Right hindlimb (tissue), 1 donor: ENCODE results near the gene DDX1.
A peak's percentile ranks its signal among the peaks of the same experiment; 100 is the strongest.

Source experiments
- DNase-seq: peaks from one replicate; pipeline ENCODE4 v3.0.0-alpha.2; 2018

Gene DDX1

DNA sequence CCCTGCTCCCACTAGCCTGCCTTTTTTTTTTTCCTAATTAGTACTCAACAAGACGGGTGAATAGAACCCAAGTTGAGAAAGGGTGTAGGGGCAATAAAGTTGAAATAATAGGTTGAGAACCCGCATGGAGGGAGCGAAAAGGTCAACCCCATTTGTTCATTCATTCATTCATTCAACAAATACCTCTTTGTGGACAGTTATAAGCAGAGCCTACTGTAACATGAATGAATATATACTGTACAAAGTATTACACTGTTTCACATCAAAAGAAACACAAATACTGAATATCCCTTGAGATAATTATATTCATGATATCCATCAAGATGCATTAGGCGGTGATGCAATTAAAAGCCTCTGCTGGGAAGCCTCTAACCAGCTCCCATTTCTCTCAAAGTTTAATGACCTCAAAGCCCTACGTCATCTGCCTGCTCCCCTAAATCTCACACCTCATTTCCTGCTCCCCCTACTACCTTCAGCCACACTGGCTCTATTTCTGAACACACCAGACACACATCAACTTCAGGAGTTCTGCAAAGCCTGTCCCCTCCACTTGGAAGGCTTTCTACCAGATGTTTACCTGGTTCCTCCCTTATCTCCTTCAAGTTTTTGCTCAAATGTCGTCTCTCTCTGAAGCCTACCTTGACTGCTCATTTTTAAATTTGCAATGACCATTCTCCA lies 29.2 kb upstream of the DDX1 start:
- DNase-seq = no peak

DNA sequence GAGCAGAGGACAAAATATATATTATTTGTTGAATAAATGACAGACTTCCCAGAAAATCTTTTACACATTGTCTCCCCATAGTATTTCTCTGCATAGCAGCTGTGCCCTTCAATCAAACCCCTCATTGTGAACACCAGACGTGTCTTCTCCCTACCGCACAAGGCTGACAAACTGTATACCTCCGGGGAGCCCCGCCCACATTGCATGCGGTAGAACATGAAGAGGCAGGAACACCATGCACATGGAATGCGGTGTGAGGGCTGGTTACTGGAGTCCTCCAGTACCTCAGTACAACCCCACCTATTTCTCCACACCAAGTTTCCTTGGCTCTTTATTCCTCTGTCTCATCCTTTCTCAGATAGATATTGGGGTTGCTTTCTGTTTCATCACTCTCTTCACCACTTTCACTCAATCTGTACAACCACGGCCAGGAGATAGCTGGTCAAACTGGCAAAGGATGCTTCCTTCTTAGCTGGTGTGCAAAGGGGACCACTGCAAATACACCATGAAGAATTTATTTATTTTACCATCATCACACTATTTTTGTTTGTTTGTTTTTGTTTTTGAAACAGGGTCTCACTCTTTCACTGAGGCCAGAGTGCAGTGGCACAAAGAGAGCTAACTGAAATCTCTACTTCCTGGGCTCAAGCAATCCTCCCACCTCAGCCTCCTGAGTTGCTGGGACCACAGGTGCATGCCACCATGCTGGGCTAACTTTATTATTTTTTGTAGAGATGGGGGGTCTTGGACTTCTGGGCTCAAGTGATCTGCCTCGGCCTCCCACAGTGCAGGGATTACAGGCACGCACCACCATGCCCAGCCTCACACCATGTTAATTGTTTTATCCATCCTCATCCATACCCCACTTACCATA lies 28.2 kb upstream of the DDX1 start:
- DNase-seq = no peak

DNA sequence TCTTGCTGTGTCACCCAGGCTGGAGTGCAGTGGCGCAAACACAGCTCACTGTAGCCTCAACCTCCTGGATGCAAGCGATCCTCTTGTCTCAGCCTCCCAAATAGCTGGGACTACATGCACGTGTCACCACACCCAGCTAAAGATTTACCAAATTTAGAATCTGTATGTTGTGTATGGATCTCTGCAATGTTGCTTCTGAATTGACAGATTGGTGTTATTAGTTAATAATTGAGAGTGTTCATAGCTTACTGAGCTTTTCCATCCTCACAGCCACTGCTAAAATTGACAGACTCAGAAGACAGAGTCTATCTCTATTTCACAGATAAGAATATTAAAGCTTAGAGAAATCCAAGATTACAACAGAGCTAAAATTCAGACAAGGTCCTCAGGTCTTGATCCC lies 26.3 kb upstream of the DDX1 start:
- no peak for DNase-seq

DNA sequence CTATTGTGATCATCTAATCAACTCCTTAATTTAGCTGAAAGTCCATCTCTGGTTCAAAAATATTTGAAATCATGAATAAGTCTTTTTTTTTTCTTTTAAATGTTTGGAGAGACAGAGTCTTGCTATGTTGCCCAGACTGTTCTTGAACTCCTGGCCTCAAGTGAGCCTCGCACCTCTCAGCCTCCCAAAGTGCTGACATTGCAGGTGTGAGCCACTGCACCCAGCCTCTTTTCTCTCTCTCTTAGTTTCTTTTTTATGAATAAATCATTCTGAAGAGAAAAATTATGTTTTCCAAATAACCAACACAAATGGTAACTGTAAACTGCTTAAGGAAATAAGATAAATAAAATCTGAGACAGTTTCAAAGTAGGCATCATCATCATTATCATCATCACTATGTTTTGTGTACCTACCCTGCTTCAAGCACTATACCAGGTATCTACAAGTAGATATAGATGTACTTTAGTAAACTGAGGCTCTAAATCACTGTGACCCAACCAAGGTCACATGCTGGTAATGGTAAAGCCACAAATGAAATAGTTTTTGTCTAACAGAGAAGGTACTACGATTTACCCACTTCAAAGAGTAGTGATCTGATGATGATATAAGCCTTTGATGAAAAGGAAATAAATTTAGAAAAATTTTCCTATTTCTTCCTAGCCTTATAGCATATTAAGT lies 25.5 kb upstream of the DDX1 start:
- DNase-seq = no peak

DNA sequence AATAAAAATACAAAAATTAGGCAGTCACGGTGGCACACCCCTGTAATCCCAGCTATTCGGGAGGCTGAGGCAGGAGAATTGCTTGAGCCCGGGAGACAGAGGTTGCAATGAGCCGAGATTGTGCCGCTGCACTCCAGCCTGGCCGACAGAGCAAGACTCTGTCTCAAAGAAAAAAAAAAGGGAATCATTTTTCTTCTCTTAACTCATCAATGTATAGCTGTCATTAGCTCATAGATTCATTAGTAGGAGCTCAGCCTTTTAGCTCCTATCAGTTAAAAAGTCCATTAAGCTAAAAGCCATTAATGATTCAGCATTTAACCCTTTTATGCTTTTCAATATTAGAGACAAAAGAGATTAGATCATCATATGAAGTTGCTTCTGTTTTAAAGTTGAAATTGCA lies 24.8 kb upstream of the DDX1 start:
- DNase-seq = no peak

DNA sequence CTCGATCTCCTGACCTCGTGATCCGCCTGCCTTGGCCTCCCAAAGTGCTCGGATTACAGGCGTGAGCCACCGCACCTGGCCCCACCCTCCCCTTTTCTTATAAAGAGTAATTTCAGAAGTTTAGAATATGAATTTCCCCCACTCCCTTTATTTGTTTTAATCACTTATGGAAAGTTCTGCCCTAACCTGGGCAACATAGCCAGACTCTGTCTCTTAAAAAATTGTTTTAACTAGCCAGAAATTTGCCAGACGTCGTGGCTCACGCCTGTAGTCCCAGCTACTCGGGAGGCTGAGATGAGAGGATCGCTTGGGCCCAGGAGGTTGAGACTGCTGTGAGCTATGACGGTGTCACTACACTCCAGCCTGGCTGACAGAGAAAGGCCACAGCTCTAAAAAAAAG lies 22.8 kb upstream of the DDX1 start:
- no peak for DNase-seq

DNA sequence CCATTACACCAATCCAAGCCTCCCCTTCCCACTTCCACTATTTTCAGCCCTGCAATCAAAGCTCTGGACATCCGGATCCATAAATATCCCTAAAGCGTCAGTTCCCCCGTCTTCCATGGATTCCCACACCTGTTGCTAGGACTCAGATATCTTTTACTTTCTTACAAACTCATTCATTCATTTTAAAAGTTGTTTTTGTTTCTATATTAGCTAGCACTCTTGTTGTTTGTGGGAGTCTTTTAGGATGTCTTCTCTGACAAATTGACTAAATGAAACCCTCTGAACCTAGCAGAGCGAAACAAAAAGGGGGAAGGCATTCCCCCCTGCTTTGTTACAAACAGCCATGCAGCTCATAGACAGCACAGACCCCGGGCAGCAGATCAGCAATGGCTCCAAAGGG lies 21.6 kb upstream of the DDX1 start:
- no peak for DNase-seq

DNA sequence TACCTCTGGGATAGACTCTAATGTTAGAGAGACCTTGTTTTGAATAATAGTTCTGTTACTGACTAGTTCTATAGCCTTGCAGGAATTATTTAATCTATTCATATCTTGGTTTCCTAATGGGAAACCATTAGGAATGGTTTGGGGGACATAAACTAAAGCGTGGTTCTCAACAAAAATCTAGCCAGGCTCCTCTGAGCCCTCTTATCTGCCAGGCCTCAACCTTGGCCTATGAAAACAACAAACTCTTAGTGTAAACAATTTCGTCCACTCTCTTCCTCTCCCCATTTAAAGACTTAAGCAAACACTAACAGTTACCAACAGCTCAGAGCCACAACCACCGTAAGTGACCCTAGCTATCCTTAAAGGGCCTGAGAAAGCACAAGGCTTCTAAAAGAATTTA lies 19.9 kb upstream of the DDX1 start:
- no peak for DNase-seq

DNA sequence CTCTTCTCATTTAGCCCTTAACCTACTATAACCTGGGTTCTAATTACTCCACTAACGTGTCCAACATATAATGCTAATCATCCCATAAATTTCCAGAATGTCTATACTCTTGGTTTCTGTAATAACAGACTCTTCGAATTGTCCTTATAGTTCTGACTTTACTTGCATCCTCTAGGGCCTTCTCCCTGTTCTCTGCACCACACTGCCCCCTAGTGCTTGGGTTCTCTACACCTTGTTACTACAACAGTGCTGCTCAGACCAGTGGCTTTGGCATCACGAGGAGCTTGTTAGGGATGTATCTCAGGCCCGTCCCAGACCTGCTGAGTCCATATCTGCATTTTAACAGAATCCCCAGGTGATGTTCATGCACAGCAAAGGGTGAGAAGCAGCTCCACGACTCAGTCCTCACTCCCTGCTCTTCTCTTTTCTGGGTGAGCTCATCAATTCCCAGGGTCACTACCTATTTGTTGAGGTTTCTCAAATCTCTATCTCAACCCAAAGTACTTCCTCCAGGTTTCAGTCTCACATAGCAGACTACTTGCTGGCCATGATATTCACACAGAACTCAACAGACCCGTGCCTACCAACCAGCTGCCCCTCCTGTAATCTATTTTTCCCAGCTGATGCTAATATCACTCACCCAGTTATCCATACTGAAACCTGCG lies 14.5 kb upstream of the DDX1 start:
- peak; percentile 83 for DNase-seq

DNA sequence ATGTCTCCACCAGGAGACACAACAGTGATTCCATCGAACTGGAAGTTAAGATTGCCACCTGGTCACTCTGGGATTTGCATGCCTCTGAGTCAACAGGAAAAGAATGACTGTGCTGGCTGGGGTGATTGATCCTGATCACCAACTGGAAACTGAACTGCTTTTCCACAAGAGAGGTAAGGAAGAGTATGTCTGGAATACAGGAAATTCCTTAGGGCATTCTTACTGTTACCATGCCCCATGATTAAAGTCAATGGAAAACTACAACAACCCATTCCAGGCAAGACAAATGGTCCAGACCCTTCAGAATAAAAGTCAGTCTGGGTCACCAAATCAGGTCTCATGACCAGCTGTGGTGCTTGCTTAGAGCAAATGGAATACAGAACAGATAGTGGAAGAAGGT lies 12.0 kb upstream of the DDX1 start:
- DNase-seq = no peak

DNA sequence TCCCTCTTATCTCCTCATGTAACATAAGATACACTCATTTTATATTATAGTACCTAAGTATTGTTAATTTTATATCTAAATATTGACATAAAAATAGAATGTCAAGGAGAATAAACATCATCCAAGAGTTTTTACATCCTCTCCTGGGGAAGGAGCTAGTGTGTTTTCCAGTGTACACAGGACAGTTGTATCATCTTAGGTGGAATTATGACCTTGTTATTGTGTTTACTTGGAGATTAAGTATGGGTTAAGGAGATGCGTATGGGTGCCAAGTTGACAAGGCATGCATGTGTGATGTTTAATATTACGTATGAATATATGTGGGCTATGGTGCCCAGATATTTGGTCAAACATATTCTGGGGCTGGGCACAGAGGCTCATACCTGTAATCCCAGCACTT lies 11.2 kb upstream of the DDX1 start:
- DNase-seq = no peak

DNA sequence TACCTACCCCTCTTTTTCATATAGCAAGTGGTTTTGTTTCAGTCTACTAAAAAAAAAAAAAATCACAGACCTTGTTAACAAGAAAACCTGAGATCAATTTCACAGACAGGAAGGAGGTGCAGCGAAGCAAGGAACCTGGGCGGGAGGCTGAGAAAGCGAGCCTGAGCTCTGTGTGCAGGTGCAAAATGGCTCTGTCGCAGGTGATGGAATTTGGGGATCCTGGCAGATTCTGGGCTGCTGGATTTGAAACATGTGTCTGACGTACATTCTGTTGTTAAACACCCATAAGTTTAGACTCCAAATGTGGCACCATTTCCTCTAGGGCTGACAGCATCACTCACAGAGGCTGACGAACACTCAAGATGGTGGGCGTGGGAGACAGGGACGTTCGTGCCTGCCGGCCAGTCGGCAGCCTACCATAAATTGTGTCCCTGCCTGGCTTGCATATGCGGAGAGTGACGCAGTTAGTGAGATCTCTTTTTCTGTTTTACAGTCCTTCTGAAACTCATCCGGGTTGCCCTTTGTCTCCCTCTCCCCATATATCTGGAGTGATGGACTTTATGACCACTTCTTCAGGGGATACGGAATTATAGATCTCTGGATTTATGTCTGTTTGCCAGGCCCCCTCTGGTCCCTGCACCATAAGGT lies 8.8 kb upstream of the DDX1 start:
- no peak for DNase-seq

DNA sequence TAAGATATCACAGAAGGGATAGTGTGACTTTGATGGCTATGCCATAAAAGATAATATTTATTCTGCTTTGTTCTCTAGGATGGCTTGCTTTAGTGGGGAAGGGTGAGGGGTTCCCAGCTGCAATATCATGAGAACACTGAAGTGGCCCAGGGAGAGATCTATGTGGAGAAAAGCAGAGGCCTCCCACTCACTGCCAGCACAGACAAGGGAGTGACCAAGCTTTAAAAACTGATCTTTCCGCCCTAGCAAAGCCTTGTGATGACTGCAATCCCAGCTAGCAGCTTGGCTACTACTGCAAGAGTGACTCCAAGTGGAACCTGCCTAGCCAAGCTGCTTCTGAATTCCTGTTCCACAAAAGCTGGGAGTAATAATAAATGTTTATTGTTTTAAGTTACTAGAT lies 7.8 kb upstream of the DDX1 start:
- DNase-seq = no peak

DNA sequence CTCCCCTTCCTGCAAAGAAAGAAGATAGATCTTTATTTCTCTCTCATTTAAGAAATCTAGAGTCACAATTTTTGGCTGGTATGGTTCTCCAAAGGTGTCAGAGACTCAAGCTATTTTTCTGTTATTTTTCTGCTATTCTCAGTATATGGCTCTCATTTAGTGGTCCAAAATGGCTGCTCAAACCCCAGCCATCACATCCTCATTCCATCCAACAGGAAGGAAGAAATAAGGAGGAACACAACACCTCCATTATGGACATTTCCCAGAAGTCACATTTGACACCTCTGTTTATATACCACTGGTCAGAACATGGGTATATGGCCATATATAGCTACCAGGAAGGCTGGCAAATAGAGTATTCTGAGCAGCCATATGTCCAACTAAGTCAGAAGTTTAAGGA lies 7.4 kb upstream of the DDX1 start:
- no peak for DNase-seq

DNA sequence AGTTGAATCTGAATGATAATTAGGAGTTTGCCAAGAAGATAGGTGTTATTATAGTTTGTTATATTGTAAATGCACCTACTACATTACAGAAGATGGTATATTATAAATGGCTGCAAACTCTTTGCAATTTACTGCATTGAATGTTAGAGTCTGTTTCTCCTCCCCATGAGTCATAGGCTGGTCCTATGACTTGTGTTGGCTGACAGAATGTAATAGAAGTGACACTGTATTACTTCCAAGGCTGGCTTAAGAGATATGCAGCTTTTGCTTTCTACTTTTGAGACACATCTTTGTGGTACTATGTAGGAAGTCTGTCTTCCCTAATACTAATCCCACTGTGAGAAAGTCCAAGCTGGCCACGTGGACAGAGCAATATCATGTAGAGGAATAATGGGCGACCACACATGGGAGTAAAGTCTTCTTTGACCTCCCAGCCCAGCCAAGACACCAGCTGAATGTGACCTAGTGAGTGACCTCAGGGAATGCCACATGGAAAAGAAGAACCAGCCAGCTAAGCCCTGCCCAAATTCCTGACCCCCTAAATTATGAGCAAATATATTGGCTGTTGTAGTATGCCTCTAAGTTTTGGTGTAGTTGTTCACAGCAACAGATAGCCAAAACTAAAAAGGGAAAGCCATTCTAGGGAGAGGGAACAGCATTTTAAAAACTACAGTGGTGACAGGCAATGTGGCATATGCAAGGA lies 6.8 kb upstream of the DDX1 start:
- no peak for DNase-seq

DNA sequence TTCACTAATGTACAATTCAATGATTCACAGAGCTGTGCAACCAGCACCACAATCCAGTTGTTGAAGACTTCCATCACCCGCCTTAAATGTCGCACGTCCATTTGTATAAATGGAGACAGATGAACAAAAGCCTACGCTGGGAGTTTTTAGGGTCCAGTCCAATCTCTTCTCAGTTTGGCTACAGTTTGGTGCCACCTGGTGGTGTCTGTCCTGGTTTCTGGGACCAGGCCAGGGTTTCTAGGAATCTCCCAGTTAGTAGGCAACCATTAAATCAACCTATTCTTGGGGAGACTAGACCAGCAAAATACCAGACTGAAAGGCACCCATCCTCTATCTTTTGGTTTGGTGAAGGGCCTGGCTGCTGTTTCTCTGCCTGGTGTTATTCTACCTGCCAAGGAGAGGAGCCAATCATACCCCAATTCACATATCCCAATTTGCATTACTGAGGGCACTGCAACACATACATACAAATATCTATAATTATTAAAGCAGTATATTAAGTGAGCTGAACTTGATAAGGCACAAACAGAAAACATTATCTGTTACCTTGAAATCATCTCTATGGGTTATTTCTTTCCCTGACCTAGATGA lies 3.2 kb upstream of the DDX1 start:
- DNase-seq = peak; percentile 46

DNA sequence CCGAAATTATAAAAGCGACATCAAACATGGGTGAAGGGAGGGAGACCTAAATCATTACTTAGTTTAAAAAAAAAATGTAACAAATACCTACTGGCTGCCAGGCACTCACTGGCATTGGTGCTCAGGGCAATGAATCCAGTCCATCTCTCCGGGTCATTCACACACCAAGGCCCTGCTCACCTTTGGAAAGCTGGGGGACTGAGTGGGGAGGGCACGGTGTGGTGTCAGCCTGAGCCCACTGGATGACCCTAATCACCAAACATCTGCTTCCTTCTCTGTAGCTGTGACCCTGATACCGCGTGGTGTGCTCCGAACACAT lies 336 bp upstream of the DDX1 start:
- DNase-seq = no peak

DNA sequence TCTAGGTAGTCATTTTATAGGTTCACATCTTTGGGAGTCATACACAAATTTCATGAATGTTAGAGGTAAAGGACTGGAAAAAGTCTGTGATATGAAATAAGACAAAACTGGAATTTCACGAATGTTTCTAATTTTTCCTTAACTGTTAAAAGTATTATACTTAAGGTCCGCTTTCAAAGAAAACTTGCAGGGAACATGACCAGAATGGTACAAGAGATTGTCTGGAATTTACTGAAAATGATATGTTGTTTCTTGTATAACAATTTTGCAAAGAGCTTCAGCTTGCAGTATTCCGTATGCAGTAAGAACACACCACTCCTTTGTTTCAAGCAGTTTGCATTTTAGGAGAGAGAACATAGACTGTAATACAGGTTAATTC lies 1.6 kb downstream of the DDX1 start:
- no peak for DNase-seq

DNA sequence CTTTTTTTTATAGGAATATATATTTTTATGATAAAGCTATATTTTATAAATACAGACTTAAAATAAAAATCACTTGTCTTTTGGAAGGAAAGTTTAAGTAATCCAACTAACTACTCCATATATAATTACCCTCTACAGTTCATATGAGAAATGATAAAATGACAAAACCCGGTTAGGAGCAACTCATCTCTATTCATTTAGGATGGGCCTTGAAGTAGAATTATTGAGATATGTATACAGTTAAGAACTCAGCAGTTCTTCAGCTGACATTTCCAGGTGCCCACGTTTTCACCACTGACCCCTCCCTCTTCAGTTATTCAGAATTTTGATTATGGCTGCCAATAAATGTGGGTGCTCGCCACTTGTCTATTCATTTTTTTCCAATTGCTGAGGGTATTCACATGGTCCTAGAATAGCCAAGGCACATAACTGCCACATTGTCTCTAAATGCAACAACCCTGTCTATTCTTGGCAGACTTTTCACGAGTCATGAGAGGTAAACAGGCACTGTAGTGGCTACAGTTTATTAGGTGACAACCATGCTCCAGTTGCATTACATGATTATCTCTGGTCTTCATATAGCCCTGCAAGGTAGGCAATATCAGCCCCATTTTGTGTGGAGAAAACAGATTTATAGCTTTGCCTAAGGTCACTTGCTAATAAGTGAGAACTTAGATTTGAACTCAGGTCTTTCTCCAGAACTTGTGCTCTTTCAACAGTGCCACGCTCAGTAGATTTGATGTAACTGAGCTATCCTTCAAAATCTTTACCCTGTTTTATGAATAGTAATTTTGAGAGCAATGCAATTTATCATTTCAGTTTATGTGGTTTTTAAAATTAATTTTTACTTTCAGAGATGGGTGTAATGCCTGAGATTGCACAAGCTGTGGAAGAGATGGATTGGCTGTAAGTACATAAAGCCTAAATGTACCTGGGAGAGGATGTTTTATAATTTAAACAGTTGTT lies 2.9 kb downstream of the DDX1 start:
- no peak for DNase-seq

DNA sequence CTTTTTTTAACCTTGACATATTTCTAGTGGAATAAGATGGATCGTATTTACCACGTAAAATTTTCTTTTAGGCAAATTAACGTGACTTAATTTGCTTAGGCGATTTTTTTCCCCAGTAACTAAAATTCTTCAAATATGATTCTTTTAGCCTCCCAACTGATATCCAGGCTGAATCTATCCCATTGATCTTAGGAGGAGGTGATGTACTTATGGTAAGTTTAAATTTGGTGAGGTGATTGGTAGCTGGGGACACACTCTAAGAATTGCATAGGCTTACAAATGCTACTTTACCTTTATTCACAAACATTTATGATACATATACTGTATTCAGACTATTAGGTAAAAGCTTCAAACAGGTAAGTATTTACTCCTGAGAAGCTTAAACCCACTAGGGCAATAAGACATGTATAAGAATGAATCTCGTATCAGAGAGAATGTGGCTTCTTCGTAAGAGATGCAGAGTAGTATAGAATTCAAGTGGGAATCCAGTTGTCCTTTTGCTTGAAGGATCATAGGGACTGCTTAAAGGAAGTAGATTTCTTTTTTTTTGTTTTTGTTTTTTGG lies 3.8 kb downstream of the DDX1 start:
- no peak for DNase-seq

DNA sequence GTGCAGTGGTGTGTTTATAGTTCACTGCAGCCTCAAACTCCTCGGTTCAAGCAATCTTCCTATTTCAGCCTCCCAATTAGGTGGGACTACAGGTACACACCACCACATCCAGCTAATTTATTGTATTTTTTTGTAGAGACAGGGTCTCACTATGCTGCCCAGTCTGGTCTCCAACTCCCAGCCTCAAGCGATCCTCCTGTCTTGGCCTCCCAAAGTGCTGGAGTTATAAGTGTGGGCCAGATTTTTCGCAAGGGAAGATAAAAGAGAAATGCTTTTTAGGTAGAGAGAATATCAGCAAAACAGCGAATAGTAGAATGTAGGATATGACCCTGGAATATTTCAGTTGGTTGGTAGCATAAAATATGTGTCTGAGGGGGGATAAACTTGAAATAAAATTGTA lies 4.3 kb downstream of the DDX1 start:
- DNase-seq = no peak
